Left ventricle myocardium superior (tissue), 1 donor: ENCODE results near the gene IQCF2. TPM values are rescaled to one million over a fixed set of nuclear protein-coding genes. Genes with fewer than 3 reads are reported as not detected.
"Not testable (repeated sequence)": the region's sequence is repeated elsewhere in the genome, so short reads cannot be mapped to it uniquely, and the experiment has no call there.

Experiments
- ATAC-seq: fragments of 200-7000 bp; cut with Tn5 transposase; one replicate; pipeline ENCODE4 v1.9.1; 2020; ENCODE audit warnings: mild to moderate bottlenecking, moderate library complexity
- DNase-seq: peaks from one replicate; pipeline ENCODE4 v3.0.0-alpha.2; 2020
- intact Hi-C: fragments of 100-400 bp; cut with micrococcal nuclease; formaldehyde crosslinking; loops from one replicate; pipeline ENCODE4 v1.11.0; 2022
- long read RNA-seq: library from polyadenylated mRNA; unstranded; transcript quantifications from one replicate; pipeline ENCODE4 v2.0.0, GENCODE V29; 2021
- total RNA-seq: library from RNA; stranded (reverse); fragmentation: NEBNext Ultra II Directional; extraction: Animal tissue kit (Norgen Biotek cat#: 25700); gene quantifications from one replicate; pipeline ENCODE4 v1.2.1, GENCODE V29; 2021
- donor health status: DM: no; HTN: yes; CAD: no; lungs with severe emphysema.

IQCF2 gene
- total RNA-seq = not detected
- long read RNA-seq = 0 reads

GRCh38 chr3:51860703-51861665, at the start of gene IQCF2:
Gene IQCF2 (plus strand): TSS chr3:51861615. CDS start chr3:51861667, 52 bp downstream.
- intact Hi-C loops = no loop called here
- ATAC-seq (no peak), DNase-seq (no peak)

- DNase-seq (peak; percentile 82), ATAC-seq (peak; percentile 97)
- intact Hi-C loops = no loop called here
Measured at GRCh38 chr3:51813539-51813938, 47.9 kb upstream of the IQCF2 start.

- DNase-seq (no peak), ATAC-seq (no peak)
- intact Hi-C loops = no loop called here
Measured at GRCh38 chr3:51814034-51814433, 47.4 kb upstream of the IQCF2 start.

GRCh38 chr3:51815614-51816013, 45.8 kb upstream of the IQCF2 start:
- no peak for ATAC-seq
- intact Hi-C loops = no loop called here
- DNase-seq = no peak

GRCh38 chr3:51816723-51817122, 44.7 kb upstream of the IQCF2 start:
- ATAC-seq (no peak), DNase-seq (no peak)
- intact Hi-C loops = no loop called here

GRCh38 chr3:51817375-51817774, 44.0 kb upstream of the IQCF2 start:
- DNase-seq (no peak), ATAC-seq (no peak)
- intact Hi-C loops = no loop called here

- ATAC-seq (no peak), DNase-seq (no peak)
- intact Hi-C loops = no loop called here
Measured at GRCh38 chr3:51819151-51819550, 42.3 kb upstream of the IQCF2 start.

- DNase-seq (no peak), ATAC-seq (no peak)
- intact Hi-C loops = no loop called here
Measured at GRCh38 chr3:51819709-51820406, 41.6 kb upstream of the IQCF2 start.

- DNase-seq (no peak), ATAC-seq (no peak)
- intact Hi-C loops = no loop called here
Measured at GRCh38 chr3:51828297-51828696, 33.1 kb upstream of the IQCF2 start.

GRCh38 chr3:51830345-51830744, 31.1 kb upstream of the IQCF2 start:
- intact Hi-C loops = no loop called here
- no peak for ATAC-seq
- no peak for DNase-seq

- DNase-seq (no peak), ATAC-seq (no peak)
- intact Hi-C loops = no loop called here
Measured at GRCh38 chr3:51830836-51831385, 30.5 kb upstream of the IQCF2 start.

- intact Hi-C loops = no loop called here
- DNase-seq = no peak
- ATAC-seq = no peak
Measured at GRCh38 chr3:51836606-51837005, 24.8 kb upstream of the IQCF2 start.

- intact Hi-C loops = no loop called here
- DNase-seq (no peak), ATAC-seq (no peak)
Measured at GRCh38 chr3:51845129-51845528, 16.3 kb upstream of the IQCF2 start.

- intact Hi-C loops, ATAC-seq, DNase-seq: not testable (repeated sequence)
Measured at GRCh38 chr3:51855411-51855810, 6.0 kb upstream of the IQCF2 start.

GRCh38 chr3:51862886-51863285, 1.5 kb downstream of the IQCF2 start:
- intact Hi-C loops = no loop called here
- no peak for DNase-seq
- no peak for ATAC-seq

GRCh38 chr3:51868896-51869295, 7.5 kb downstream of the IQCF2 start:
- ATAC-seq, DNase-seq, intact Hi-C loops: not testable (repeated sequence)

- intact Hi-C loops = no loop called here
- no peak for DNase-seq
- ATAC-seq = no peak
Measured at GRCh38 chr3:51869304-51869703, 7.9 kb downstream of the IQCF2 start.

- intact Hi-C loops = no loop called here
- DNase-seq (no peak), ATAC-seq (no peak)
Measured at GRCh38 chr3:51873253-51873766, 11.9 kb downstream of the IQCF2 start.

GRCh38 chr3:51873876-51874275, 12.5 kb downstream of the IQCF2 start:
- DNase-seq = no peak
- intact Hi-C loops = no loop called here

GRCh38 chr3:51874411-51874810, 13.0 kb downstream of the IQCF2 start:
- intact Hi-C loops = no loop called here
- ATAC-seq (no peak), DNase-seq (no peak)

More at GRCh38 chr3:51873876-51874275, 12.5 kb downstream of the IQCF2 start:
- ATAC-seq = no peak
